Activated T-helper 17 cell treated with anti-CD3 and anti-CD28 coated beads, Interleukin-2, amount 50 U/mL, for 72 hours (primary cell): ENCODE results near the gene NOP56. TPM values are rescaled to one million over a fixed set of nuclear protein-coding genes. Genes with fewer than 3 reads are reported as not detected.

Source experiments
- ATAC-seq: fragments of 150-1000 bp; cut with Tn5 transposase; replicated peaks from 2 replicates; pipeline ENCODE4 v1.10.0; 2021; ENCODE audit warnings: mild to moderate bottlenecking, moderate library complexity
- H3K27ac Mint-ChIP-seq: one replicate; pipeline ENCODE4 v1.8.0; 2022; ENCODE audit warnings: mixed read lengths
- H3K27me3 Mint-ChIP-seq: one replicate; pipeline ENCODE4 v1.8.0; 2022; ENCODE audit warnings: mixed read lengths
- H3K36me3 Mint-ChIP-seq: one replicate; pipeline ENCODE4 v1.8.0; 2022; ENCODE audit warnings: low read depth, mild to moderate bottlenecking, mixed read lengths
- H3K4me1 Mint-ChIP-seq: one replicate; pipeline ENCODE4 v1.8.0; 2022; ENCODE audit warnings: mixed read lengths
- H3K4me3 Mint-ChIP-seq: one replicate; pipeline ENCODE4 v1.8.0; 2022; ENCODE audit warnings: mild to moderate bottlenecking, mixed read lengths
- H3K9me3 Mint-ChIP-seq: one replicate; pipeline ENCODE4 v1.8.0; 2022; ENCODE audit warnings: mixed read lengths
- total RNA-seq, 2 donors: library from RNA; stranded (reverse); gene quantifications; one replicate each; pipeline ENCODE4 v1.2.3, GENCODE V29; 2022

NOP56 gene
- 100 to 1,000 TPM; 261 to 583 TPM for total RNA-seq

GRCh38 chr20:2651772-2652723, at the start of gene NOP56:
Gene NOP56 (plus strand): TSS chr20:2652632. CDS start chr20:2652661, 29 bp downstream.
- no peaks in the 10 kb centered on the region for H3K27me3 Mint-ChIP-seq
- H3K27ac Mint-ChIP-seq: peak within 1 kb of the TSS; percentile 89
- peak; percentile 91 for ATAC-seq
- H3K36me3 Mint-ChIP-seq: peaks cover 51% of the 10 kb centered on the region
- H3K9me3 Mint-ChIP-seq: no peaks in the 10 kb centered on the region
- H3K4me3 Mint-ChIP-seq: peak within 1 kb of the TSS; percentile 81
- H3K4me1 Mint-ChIP-seq: peaks cover 16% of the 10 kb centered on the region

DNA sequence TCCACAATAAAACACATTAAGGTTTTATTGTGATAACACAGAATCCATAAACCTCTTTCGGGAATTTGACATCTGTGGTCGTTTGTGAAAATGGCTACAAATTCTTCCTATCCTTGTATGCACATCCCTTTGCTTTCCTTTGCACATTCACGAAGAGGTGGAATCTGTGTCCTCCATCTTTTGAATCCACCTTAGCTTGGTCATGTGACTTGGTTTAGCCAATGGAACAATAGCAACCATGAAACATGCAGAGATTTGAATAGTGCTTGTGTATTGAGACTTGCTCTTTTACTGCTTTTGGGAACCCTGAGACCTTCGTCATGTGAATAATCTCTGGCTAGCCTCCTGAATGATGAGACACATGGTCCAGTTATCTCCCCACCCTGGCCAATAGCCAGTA, 49.7 kb upstream of the NOP56 start:
- no peak overlapping the region for H3K27ac Mint-ChIP-seq
- H3K9me3 Mint-ChIP-seq: peaks cover 6% of the 10 kb centered on the region
- H3K27me3 Mint-ChIP-seq: peaks cover 10% of the 10 kb centered on the region
- H3K4me3 Mint-ChIP-seq: no peak overlapping the region
- H3K36me3 Mint-ChIP-seq: no peaks in the 10 kb centered on the region
- ATAC-seq: no peak
- H3K4me1 Mint-ChIP-seq: no peaks in the 10 kb centered on the region

DNA sequence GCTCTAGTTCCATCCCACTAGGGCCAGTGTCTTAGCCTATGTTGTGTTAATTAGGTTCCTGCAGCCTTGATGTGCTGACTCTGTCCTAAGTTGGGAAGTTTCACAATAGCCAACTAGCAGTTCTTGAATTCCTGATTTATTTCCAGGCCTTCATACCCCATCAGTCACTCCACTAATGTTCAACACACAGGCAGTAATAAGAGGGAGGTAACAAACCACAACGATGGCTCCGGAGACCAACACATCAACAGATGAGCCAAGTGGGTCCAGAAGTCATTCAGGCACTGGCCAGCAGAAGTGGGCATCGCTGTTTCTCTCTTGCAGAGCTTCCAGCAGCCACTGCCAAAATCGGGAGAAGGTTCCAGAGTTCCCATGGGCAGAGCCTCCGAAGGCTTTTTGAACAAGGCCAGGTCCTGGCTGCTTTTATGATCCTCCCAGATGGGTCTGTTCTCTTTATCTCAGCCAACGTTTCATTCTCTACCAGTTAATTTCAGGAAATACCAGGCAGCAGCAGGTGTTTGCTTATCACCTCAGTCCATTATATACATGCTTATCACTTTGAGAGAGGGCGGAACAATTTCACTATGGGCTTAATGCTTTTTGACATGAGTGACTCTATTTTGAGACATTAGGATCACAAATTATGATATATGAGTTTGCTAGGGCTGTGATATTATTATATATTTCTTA, 48.5 kb upstream of the NOP56 start:
- H3K36me3 Mint-ChIP-seq: no peaks in the 10 kb centered on the region
- peaks cover 10% of the 10 kb centered on the region for H3K27me3 Mint-ChIP-seq
- no peaks in the 10 kb centered on the region for H3K4me1 Mint-ChIP-seq
- ATAC-seq: no peak
- H3K4me3 Mint-ChIP-seq: no peak overlapping the region
- peaks cover 6% of the 10 kb centered on the region for H3K9me3 Mint-ChIP-seq
- no peak overlapping the region for H3K27ac Mint-ChIP-seq

DNA sequence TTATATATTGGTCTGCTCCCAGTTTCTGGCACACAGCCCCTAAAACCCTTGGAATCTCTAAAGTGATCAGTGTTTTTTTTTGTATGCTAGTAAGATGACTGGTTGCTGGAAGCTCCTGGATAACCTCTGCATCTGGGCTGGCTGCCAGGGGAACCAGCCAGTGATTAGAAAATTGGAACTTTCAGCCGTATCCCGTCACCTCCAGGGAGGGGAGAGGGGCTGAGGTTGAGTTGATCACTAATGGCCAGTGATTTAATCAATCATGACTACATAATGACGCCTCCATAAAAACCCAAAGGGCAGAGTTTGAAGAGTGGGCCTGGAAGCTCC, 48.0 kb upstream of the NOP56 start:
- no peak overlapping the region for H3K27ac Mint-ChIP-seq
- H3K9me3 Mint-ChIP-seq: peaks cover 6% of the 10 kb centered on the region
- no peak for ATAC-seq
- H3K4me3 Mint-ChIP-seq: no peak overlapping the region
- peaks cover 14% of the 10 kb centered on the region for H3K27me3 Mint-ChIP-seq
- H3K4me1 Mint-ChIP-seq: no peaks in the 10 kb centered on the region
- H3K36me3 Mint-ChIP-seq: no peaks in the 10 kb centered on the region

- peaks cover 22% of the 10 kb centered on the region for H3K27me3 Mint-ChIP-seq
- no peak overlapping the region for H3K27ac Mint-ChIP-seq
- no peaks in the 10 kb centered on the region for H3K4me1 Mint-ChIP-seq
- no peaks in the 10 kb centered on the region for H3K36me3 Mint-ChIP-seq
- no peak for ATAC-seq
- peaks cover 6% of the 10 kb centered on the region for H3K9me3 Mint-ChIP-seq
- no peak overlapping the region for H3K4me3 Mint-ChIP-seq
These were observed 45.9 kb upstream of the NOP56 start for GRCh38 chr20:2606507-2607006.

DNA sequence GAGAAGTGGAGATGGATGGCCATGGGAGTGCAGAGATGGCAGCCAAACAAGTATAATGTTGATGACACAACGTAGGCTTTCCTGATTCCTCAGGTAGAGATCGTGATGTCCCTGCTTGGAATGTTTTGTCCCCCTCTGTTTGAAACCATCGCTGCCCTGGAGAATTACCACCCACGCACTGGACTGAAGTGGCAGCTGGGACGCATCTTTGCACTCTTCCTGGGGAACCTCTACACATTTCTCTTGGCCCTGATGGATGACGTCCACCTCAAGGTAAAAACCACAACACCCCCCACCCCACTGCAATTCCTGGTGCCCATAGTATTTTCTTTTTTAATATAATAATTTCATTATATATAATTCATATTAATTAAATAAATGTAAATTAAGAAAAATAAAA, 42.1 kb upstream of the NOP56 start:
- H3K27me3 Mint-ChIP-seq: peaks cover 39% of the 10 kb centered on the region
- H3K9me3 Mint-ChIP-seq: peaks cover 6% of the 10 kb centered on the region
- no peak overlapping the region for H3K27ac Mint-ChIP-seq
- ATAC-seq: no peak
- no peaks in the 10 kb centered on the region for H3K36me3 Mint-ChIP-seq
- no peaks in the 10 kb centered on the region for H3K4me1 Mint-ChIP-seq
- H3K4me3 Mint-ChIP-seq: no peak overlapping the region

GRCh38 chr20:2610941-2611720, 41.3 kb upstream of the NOP56 start:
- H3K36me3 Mint-ChIP-seq: no peaks in the 10 kb centered on the region
- no peaks in the 10 kb centered on the region for H3K4me1 Mint-ChIP-seq
- H3K27me3 Mint-ChIP-seq: peaks cover 43% of the 10 kb centered on the region
- no peak for ATAC-seq
- no peak overlapping the region for H3K27ac Mint-ChIP-seq
- H3K4me3 Mint-ChIP-seq: no peak overlapping the region
- peaks cover 6% of the 10 kb centered on the region for H3K9me3 Mint-ChIP-seq

DNA sequence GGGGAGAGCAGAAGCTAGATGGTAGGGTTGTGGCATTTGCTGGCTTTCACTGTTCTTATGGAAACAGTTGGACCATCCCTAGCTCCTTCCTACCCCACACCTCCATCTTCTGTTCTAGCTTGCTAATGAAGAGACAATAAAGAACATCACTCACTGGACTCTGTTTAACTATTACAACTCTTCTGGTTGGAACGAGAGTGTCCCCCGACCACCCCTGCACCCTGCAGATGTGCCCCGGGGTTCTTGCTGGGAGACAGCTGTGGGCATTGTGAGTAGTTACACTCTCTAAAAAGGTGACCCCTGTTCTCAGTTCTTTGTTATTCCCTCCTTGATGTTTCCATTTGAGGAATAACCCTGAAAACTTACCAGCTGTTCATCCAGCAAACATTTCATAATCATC, 40.4 kb upstream of the NOP56 start:
- no peak overlapping the region for H3K27ac Mint-ChIP-seq
- no peak for ATAC-seq
- H3K4me3 Mint-ChIP-seq: no peak overlapping the region
- H3K4me1 Mint-ChIP-seq: no peaks in the 10 kb centered on the region
- peaks cover 46% of the 10 kb centered on the region for H3K27me3 Mint-ChIP-seq
- H3K36me3 Mint-ChIP-seq: no peaks in the 10 kb centered on the region
- H3K9me3 Mint-ChIP-seq: peaks cover 5% of the 10 kb centered on the region

DNA sequence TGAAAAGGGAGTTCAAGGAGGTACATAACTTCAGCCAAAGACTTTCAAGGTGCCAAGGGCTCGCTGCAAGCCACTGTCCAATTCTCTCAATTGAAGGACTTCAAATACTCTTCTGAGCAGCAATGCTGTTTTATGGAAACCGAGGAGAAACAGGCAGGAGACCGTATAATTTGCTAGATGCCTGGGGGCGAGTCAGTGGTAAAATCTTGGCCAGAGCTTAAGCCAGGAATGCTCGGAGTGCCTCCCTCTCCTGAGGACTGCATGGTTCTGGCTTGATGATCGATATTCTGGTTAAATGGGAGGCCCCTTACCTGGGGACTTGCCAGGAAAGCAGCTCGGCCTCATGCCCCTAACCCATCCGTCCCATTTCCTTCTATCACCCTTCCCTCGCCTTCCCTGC, 35.8 kb upstream of the NOP56 start:
- Mint-ChIP-seq H3K4me1 (no peaks in the 10 kb centered on the region), H3K4me3 (no peak overlapping the region), H3K36me3 (no peaks in the 10 kb centered on the region), H3K27me3 (peaks cover 49% of the 10 kb centered on the region), H3K27ac (no peak overlapping the region), H3K9me3 (no peaks in the 10 kb centered on the region)
- ATAC-seq: no peak

GRCh38 chr20:2617099-2617714, 35.2 kb upstream of the NOP56 start:
- Mint-ChIP-seq H3K4me3 (no peak overlapping the region), H3K36me3 (no peaks in the 10 kb centered on the region), H3K4me1 (no peaks in the 10 kb centered on the region), H3K27ac (no peak overlapping the region), H3K9me3 (no peaks in the 10 kb centered on the region), H3K27me3 (peaks cover 43% of the 10 kb centered on the region)
- ATAC-seq: no peak

- Mint-ChIP-seq H3K4me3 (no peak overlapping the region), H3K27ac (no peak overlapping the region), H3K36me3 (no peaks in the 10 kb centered on the region), H3K4me1 (no peaks in the 10 kb centered on the region), H3K9me3 (no peaks in the 10 kb centered on the region), H3K27me3 (peaks cover 36% of the 10 kb centered on the region)
- ATAC-seq: no peak
These were observed 33.6 kb upstream of the NOP56 start for GRCh38 chr20:2618815-2619214.

DNA sequence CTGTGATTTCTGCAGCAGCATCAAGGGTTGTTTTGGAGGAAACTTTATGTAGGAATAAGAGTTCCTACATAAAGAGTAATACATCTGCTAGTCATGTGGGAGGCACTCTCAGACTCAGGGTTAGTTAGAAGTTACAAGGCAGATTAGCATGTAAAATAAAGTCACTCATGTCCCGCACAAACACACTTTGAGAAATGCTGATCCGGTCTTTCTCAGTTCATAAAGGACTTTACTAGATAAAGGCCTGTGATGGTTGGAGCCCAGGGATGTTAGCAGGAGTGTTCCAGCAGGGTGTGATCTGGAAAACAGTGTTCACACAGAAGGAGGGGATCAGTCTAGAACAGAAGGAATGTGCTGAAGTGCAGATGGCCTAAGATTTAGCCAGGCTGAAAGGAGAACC, 33.1 kb upstream of the NOP56 start:
- ATAC-seq: no peak
- Mint-ChIP-seq H3K9me3 (no peaks in the 10 kb centered on the region), H3K36me3 (no peaks in the 10 kb centered on the region), H3K27me3 (peaks cover 35% of the 10 kb centered on the region), H3K4me1 (no peaks in the 10 kb centered on the region), H3K27ac (no peak overlapping the region), H3K4me3 (no peak overlapping the region)

- H3K4me3 Mint-ChIP-seq: no peak overlapping the region
- H3K36me3 Mint-ChIP-seq: no peaks in the 10 kb centered on the region
- peak; percentile 29 for ATAC-seq
- H3K27ac Mint-ChIP-seq: no peak overlapping the region
- H3K9me3 Mint-ChIP-seq: no peaks in the 10 kb centered on the region
- no peaks in the 10 kb centered on the region for H3K4me1 Mint-ChIP-seq
- peaks cover 35% of the 10 kb centered on the region for H3K27me3 Mint-ChIP-seq
These were observed 32.4 kb upstream of the NOP56 start for GRCh38 chr20:2619961-2620595.

- H3K4me3 Mint-ChIP-seq: no peak overlapping the region
- H3K27ac Mint-ChIP-seq: no peak overlapping the region
- peaks cover 25% of the 10 kb centered on the region for H3K27me3 Mint-ChIP-seq
- no peaks in the 10 kb centered on the region for H3K36me3 Mint-ChIP-seq
- H3K9me3 Mint-ChIP-seq: peaks cover 4% of the 10 kb centered on the region
- H3K4me1 Mint-ChIP-seq: no peaks in the 10 kb centered on the region
- ATAC-seq: no peak
These were observed 28.2 kb upstream of the NOP56 start for GRCh38 chr20:2624190-2624589.
